Urinary bladder (tissue), 4 donors: ENCODE data around the gene ATF5. TPM values are rescaled to one million over a fixed set of nuclear protein-coding genes. Genes with fewer than 3 reads are reported as not detected.
"Not testable (repeated sequence)": the region's sequence is repeated elsewhere in the genome, so short reads cannot be mapped to it uniquely, and the experiment has no call there.

Experiments
- DNase-seq: peaks from one replicate; pipeline ENCODE4 v3.0.0-alpha.2; 2015; ENCODE audit errors: extremely low spot score
- H3K27ac ChIP-seq: one replicate; pipeline ENCODE4 v1.5.1; 2013; ENCODE audit warnings: low read depth, mild to moderate bottlenecking, moderate library complexity
- H3K36me3 ChIP-seq: one replicate; pipeline ENCODE4 v1.6.1; 2013; ENCODE audit warnings: mild to moderate bottlenecking, moderate library complexity; ENCODE audit not compliant: insufficient read depth
- H3K4me1 ChIP-seq: one replicate; pipeline ENCODE4 v1.6.1; 2013; ENCODE audit warnings: mild to moderate bottlenecking, moderate library complexity; ENCODE audit not compliant: insufficient read depth
- H3K4me3 ChIP-seq: one replicate; pipeline ENCODE4 v1.5.1; 2013; ENCODE audit warnings: low read depth, low read length
- WGBS: extraction: QIAGEN DNeasy Blood & Tissue Kit; methylation state at CpG from one replicate; pipeline ENCODE4 v1.1.7; 2013; 5-methylcytosine and 5-hydroxymethylcytosine counted together
- polyA plus RNA-seq: library from polyadenylated mRNA; stranded (reverse); fragments of 200-250 nt; gene quantifications from one replicate; pipeline ENCODE4 v1.2.3, GENCODE V29; 2013
- total RNA-seq: library from RNA; depleted of rRNA; stranded (reverse); fragments of >200 nt; gene quantifications from one replicate; pipeline ENCODE4 v1.2.3, GENCODE V29; 2014
- donor health status: healthy with polysubstance abuse.
- donor health status: healthy.

ATF5 gene
- total and polyA plus RNA-seq, 2 donors = 2.4 to 35.4 TPM

DNA sequence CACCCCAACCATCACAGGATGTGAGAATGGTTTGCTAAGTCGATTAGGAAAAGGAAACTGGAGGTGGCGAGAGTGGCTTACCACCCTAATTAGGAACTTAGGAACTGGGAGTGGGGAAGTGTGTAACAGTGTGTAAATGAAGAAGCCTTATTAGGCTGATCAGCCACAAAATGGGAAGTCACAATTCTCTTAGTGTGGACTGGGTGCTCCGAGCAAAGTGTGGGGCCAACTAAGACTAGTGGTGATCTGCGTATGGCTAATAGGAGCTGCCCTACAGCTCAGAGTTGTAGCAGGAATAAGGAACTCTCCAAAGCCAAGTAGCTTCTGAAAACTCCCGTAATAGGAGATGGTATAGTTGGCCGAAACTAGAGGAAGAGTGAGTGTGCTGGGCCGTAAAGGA is 24.4 kb downstream of the ATF5 start:
- whole genome bisulfite sequencing = 61% methylated on average over 7 of the region's 7 CpGs
- Histone ChIP-seq H3K36me3 (no peaks in the 10 kb centered on the region), H3K4me3 (no peak overlapping the region), H3K4me1 (no peaks in the 10 kb centered on the region), H3K27ac (no peak overlapping the region)
- no peak for DNase-seq

DNA sequence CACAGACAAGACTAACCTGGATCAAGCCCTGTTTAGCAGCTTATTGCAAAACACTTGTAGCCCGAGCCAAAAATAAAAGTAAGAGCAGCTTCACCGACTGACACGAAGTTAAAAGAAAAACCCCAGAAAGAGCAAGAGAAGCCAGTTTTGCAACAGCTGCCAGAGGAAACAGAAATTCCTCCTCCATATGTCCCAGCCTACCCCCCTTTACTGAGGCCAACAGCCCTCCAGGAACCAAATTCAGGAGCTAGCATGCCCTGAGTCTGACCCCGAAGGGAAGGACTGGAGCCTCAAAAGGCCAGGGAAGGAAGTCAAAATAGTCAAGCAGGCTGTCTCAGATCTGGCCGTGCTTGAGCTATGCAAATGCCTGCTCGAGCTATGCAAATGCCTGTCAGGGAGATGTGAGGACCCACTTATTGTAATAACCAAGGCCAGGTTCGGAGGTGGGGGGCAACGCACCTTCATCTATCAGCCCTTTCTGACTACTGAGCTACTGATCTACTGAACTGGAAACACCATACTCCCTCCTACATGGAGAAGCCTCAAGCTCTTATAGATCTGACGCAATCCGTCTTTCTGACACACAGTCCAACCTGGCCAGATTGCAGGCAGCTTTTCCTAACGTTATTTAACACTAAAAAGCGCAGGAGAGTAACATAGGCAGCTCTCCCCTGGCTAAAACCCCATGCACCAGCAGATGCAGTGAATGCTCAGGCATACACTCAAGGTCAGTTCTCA is 25.3 kb downstream of the ATF5 start:
- 25% methylated on average over 12 of the region's 12 CpGs for WGBS
- no peak for DNase-seq
- Histone ChIP-seq H3K36me3 (no peaks in the 10 kb centered on the region), H3K27ac (no peak overlapping the region), H3K4me1 (no peaks in the 10 kb centered on the region), H3K4me3 (no peak overlapping the region)

DNA sequence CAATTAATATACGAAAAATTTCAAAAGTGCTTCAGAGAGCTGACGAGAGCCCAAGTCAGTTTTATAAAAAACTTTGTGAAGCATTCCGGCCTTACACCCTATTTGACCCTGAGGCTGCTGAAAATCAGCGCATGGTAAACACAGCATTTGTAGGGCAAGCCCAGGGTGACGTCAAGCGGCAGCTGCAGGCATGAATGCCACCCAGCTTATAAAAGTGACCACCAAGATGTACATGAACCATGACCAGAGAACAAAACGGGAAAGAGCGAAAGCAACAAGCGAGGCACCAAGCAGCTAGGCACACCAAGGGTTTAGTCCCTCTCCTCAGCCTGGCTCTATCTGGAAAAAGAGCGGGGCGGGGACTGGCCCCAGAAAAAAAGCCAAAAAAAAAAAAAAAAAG is 25.9 kb downstream of the ATF5 start:
- Histone ChIP-seq H3K36me3 (no peaks in the 10 kb centered on the region), H3K4me1 (no peaks in the 10 kb centered on the region), H3K27ac (no peak overlapping the region), H3K4me3 (no peak overlapping the region)
- DNase-seq = no peak
- WGBS = 67% methylated on average over 11 of the region's 11 CpGs

DNA sequence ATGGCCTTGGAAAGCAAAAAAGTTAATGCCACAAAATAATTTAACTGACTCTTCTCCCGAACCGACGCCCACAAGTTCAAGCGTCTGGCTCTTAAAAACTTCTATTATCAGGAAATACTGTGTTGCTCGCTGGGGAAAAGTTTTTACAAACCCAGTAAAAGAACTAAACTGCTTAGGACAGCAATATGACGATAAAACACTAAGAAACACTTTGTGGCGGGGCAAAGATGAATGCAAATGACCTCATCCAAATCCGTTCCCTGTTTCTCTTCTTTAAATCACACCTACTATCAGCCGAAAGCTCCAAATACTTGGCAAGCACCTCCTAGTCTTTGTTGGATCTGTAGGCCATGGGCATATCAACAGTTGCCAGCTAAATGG is 27.1 kb downstream of the ATF5 start:
- Histone ChIP-seq H3K4me3 (no peak overlapping the region), H3K4me1 (no peaks in the 10 kb centered on the region), H3K36me3 (no peaks in the 10 kb centered on the region), H3K27ac (no peak overlapping the region)
- 49% methylated on average over 9 of the region's 9 CpGs for WGBS
- DNase-seq = no peak

DNA sequence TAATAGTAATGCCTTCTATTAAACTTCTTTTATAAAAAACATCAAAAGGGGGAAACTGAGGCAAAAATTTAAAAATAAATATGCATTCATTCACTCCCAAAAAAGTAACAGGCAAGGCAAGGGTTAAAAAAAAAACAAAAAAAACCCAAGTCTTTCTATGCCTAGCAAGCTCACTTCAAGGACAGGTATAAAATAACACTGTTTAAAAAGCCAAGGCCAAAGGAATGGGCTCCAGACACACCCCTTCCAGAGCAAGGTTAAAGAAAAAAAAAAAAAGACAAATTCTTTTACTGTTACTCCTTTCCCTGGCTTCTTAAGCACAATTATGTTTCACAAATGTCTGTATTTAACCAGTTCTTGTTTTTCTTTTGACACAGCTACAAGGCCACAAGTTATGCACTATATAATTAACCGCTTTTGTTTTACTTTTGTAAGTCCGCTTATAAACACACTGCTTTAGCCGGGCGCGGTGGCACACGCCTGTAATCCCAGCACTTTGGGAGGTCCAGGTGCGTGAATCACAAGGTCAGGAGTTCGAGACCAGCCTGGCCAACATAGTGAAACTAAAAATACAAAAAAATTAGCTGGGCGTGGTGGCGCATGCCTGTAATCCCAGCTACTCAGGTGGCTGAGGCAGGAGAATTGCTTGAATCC is 28.4 kb downstream of the ATF5 start:
- no peaks in the 10 kb centered on the region for H3K4me1 ChIP-seq
- no peak overlapping the region for H3K27ac ChIP-seq
- no peak for DNase-seq
- WGBS = 67% methylated on average over 10 of the region's 10 CpGs
- H3K36me3 ChIP-seq = no peaks in the 10 kb centered on the region
- no peak overlapping the region for H3K4me3 ChIP-seq

DNA sequence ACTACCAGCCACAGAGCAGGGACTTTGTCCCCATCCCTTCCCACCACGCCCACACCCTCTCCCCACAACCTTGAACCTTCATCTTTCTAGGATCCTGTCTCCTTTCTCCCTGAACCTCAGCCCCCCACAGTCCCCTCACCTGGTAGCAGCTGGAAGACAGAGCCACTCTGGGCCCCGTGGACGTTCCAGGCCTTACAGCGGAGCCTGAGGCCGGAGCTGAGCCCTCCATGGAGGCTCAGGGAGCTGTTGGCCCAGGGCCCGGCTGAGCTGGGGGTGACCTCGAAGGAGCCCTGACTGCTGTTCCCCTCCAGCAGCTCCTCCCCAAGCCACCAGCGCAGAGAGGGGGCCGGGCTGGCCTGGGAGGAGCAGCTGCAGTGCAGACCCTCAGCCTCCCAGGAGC is 29.1 kb downstream of the ATF5 start:
- not testable (repeated sequence) for H3K36me3 ChIP-seq, H3K27ac ChIP-seq, H3K4me1 ChIP-seq, DNase-seq, H3K4me3 ChIP-seq
- WGBS = 38% methylated on average over 9 of the region's 9 CpGs

DNA sequence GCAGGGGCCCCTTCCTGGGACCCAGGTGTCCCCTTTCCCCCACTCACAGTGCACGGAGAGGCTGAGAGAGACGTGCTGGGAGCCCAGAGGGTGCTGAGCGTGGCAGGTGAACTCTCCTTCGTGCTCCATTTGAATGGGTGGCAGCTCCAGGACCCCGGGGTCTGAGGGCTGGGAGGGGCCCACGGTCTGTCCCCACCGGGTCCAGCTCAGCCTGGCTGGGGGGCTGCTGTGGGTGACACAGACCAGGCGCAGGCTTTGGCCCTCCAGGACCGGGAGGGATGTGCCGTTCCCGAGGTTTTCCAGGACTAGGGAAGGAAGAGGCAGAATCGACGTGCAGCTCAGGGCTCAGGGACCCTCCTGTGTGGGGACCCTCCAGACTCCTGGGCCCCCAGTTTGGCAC is 29.6 kb downstream of the ATF5 start:
- not testable (repeated sequence) for H3K4me3 ChIP-seq, H3K4me1 ChIP-seq, H3K36me3 ChIP-seq, DNase-seq, H3K27ac ChIP-seq
- 47% methylated on average over 13 of the region's 13 CpGs for WGBS

DNA sequence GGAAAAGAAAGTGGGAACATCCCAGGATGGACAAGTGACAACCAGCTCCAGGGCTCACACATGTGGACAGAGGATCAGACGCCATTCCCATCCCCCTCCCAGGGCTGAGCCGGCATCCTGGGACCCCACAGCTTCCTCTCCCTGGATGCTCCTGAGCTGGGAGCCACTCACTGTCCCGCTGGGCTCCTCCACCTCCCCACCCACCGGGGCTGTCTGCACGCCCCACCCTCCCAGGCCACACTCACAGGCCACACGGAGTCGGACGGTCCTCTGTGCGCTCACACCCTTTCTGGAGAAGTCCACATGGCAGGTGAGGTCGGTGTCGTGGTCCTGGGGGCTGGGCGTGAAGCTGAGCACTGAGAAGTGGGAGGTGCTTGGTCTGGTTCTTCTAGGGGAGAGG is 30.9 kb downstream of the ATF5 start:
- H3K4me3 ChIP-seq, H3K4me1 ChIP-seq, H3K36me3 ChIP-seq, H3K27ac ChIP-seq, DNase-seq: not testable (repeated sequence)
- 9% methylated on average over 2 of the region's 12 CpGs for WGBS

DNA sequence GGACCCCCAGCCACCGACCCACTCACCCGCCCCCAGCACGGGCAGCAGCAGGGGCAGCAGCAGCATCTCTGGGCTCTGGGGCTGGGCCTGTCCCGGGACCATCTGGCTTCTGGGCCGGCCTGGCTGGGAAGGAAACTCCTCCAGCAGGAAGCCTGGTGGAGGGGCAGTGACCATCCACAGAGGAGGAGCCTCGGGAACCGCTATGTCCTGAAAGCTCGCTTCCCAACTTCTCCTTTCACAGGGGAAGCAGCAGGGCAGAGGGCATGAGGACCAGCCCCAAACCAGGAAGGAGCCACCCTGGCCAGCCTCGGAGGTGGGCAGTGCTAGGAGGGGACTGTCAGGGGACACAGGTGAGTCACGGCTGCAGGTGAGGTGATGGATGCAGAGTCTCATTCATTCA is 32.0 kb downstream of the ATF5 start, which contains the start of gene SIGLEC11:
SIGLEC11 (minus strand) TSS at position 193 of the 400 bp plus-strand sequence; CDS start at position 102, 91 bp downstream.
- not testable (repeated sequence) for H3K36me3 ChIP-seq, H3K4me3 ChIP-seq, H3K27ac ChIP-seq, H3K4me1 ChIP-seq, DNase-seq
- WGBS = 64% methylated on average over 5 of the region's 10 CpGs

DNA sequence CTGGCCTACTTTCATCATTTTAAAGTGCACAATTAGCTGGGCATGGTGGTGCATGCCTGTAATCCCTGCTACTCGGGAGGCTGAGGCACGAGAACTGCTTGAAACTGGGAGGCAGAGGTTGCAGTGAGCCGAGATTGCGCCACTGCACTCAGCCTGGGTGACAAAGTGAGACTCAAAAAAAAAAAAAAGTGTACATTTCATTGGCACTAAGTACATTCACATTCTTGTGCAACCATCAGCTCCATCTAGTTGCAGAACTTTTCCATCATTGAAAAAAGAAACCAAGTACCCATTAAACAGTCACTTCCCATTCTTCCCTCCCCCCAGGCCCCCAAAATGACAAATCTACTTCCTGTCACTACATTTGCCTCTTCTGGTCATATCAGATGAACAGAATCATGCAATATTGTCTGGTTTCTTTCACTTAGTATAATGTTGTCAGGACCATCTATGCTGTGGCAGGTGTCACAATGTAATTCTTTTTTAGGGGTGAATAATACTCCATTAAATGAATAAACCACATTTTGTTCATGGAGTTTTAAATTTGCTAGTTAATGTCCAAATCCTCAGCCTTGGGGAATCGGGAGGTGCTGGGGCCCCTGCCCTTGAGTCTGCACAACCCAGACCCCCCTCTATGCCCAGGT is 39.4 kb downstream of the ATF5 start:
- Histone ChIP-seq H3K36me3 (no peaks in the 10 kb centered on the region), H3K27ac (no peak overlapping the region), H3K4me1 (no peaks in the 10 kb centered on the region), H3K4me3 (no peak overlapping the region)
- 76% methylated on average over 5 of the region's 5 CpGs for WGBS
- DNase-seq = no peak

DNA sequence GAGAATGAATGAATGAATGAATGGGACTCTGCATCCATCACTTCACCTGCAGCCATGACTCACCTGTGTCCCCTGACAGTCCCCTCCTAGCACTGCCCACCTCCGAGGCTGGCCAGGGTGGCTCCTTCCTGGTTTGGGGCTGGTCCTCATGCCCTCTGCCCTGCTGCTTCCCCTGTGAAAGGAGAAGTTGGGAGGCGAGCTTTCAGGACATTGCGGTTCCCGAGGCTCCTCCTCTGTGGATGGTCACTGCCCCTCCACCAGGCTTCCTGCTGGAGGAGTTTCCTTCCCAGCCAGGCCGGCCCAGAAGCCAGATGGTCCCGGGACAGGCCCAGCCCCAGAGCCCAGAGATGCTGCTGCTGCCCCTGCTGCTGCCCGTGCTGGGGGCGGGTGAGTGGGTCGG is 40.4 kb downstream of the ATF5 start:
- DNase-seq, H3K4me1 ChIP-seq, H3K36me3 ChIP-seq, H3K27ac ChIP-seq, H3K4me3 ChIP-seq: not testable (repeated sequence)
- 17% methylated on average over 4 of the region's 9 CpGs for WGBS

DNA sequence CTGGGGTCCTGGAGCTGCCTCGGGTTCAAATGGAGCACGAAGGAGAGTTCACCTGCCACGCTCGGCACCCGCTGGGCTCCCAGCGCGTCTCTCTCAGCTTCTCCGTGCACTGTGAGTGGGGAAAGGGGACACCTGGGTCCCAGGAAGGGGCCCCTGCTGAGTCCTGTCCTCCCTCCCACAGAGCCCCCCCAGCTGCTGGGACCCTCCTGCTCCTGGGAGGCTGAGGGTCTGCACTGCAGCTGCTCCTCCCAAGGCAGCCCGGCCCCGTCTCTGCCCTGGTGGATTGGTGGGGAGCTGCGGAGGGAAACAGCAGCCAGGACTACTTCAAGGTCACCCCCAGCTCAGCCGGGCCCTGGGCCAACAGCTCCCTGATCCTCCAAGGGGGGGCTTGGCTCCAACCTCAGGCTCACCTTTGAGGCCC is 43.0 kb downstream of the ATF5 start:
- no peak overlapping the region for H3K4me3 ChIP-seq
- no peak for DNase-seq
- no peak overlapping the region for H3K27ac ChIP-seq
- H3K36me3 ChIP-seq = no peaks in the 10 kb centered on the region
- H3K4me1 ChIP-seq = no peaks in the 10 kb centered on the region
- WGBS = 57% methylated on average over 12 of the region's 12 CpGs

DNA sequence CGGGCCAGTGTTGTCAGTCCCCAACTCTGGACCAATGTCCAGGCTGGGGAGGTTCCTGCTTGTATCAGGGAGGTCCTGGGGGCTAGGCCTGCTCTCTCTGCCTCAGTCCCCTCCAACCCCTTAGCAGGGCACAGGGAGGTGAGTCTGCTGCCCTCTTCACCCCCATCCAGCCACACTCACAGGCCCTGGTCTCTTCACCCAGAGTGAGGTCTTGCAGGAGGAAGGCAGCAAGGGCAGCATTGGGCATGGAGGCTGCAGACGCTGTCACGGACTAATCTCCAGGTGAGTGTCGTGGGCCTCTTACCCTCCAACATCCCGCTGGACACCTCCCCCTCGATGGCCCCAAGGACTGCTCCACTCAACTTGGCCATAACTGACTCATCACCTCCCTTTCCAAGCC is 43.8 kb downstream of the ATF5 start:
- WGBS = 91% methylated on average over 6 of the region's 6 CpGs
- no peak for DNase-seq
- H3K36me3 ChIP-seq = no peaks in the 10 kb centered on the region
- no peak overlapping the region for H3K4me3 ChIP-seq
- H3K4me1 ChIP-seq = no peaks in the 10 kb centered on the region
- no peak overlapping the region for H3K27ac ChIP-seq

DNA sequence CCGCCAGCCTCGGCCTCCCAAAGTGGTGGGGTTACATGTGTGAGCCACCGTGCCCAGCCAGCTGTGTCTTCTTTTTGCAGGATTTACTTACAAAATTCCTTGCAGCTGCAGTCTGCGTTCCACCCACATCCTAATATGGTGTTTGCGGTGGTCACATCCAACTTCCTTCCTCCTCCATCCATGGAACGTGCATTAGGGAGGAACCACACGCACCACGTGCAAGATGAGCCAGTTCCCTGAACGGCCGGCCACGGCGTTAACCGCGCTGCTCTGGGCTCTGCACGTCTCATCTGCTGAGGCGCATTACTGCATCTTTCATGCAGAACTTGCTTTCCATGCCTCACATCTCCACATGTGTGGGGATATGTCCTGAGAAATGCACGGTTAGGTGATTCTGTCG is 45.0 kb downstream of the ATF5 start:
- Histone ChIP-seq H3K4me1 (no peaks in the 10 kb centered on the region), H3K4me3 (no peak overlapping the region), H3K27ac (no peak overlapping the region), H3K36me3 (no peaks in the 10 kb centered on the region)
- WGBS = 87% methylated on average over 18 of the region's 18 CpGs
- no peak for DNase-seq
